ENCODE results near the gene EGFLAM.

DNA sequence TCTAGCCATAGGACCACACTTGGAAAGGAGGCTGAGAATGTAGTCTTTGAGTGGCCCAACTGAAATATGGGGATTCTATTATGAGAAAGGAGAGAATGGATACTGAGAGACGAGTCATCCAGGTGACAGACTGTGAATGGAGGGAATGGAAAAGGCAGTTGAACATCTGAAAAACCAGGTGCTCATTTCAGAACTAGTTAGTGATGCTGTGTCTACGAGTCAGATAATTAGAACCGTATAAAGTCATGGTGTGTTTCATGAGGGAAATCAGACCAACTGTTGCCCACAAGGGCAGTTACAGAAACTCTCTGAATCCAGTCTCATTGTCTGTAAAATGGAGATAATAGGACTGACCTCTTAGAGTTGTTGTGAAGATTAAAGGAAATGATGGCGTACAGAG, 86.5 kb downstream of the EGFLAM start:
- TF ChIP-seq CTCF (IDR thresholded peaks at IDR 0.05; ENCODE audit: extremely low read depth in 1 of 2, insufficient read depth in 1 of 2, low read depth in 1 of 2, low read length in 2 of 2): no peak
- TF ChIP-seq POLR2A (IDR thresholded peaks at IDR 0.05; ENCODE audit: low read depth, low read length): no peak
- TF ChIP-seq MYC (IDR thresholded peaks at IDR 0.05; ENCODE audit: low read depth, low read length): no peak
- TF ChIP-seq EZH2 (IDR thresholded peaks at IDR 0.05; ENCODE audit: borderline replicate concordance, low read depth, low read length, severe bottlenecking): no peak
- TF ChIP-seq POLR2AphosphoS5 (IDR thresholded peaks at IDR 0.05; ENCODE audit: insufficient read depth, low read depth, low read length): no peak
